ENCODE results near the gene THUMPD3. TPM values are rescaled to one million over a fixed set of nuclear protein-coding genes. Genes with fewer than 3 reads are reported as not detected.

The THUMPD3 gene
- total and polyA plus RNA-seq, 9 of the 15 experiments (the other 6 are each of a cell fraction or from before 2014, with no cell fraction given) = 58.3 to 132 (median 113) TPM

GRCh38 chr3:9388562-9389272 is 25.9 kb downstream of the THUMPD3 start:
- Histone ChIP-seq H3K9me3 (replicated peaks; ENCODE audit: control insufficient read depth, insufficient read depth, low read depth, low read length) (no peaks in the 10 kb centered on the region), H2AFZ (ENCODE audit: low read depth, low read length) (no peak overlapping the region), H3K9me1 (ENCODE audit: control insufficient read depth, insufficient read depth, low read length) (no peaks in the 10 kb centered on the region), H4K20me1 (replicated peaks; ENCODE audit: control insufficient read depth, insufficient read depth, low read length) (peaks cover 4% of the 10 kb centered on the region; the same call in 1 of the 2 replicates), H3K4me3 (no peak overlapping the region), H3K27ac (ENCODE audit: extremely low read depth, low read depth, low read length) (no peak overlapping the region), H3K9ac (ENCODE audit: insufficient read depth in 1 of 2, low read depth in 2 of 2, low read length in 2 of 2) (no peak overlapping the region), H3K4me1 (replicated peaks in 1 of 2; ENCODE audit: control insufficient read depth in 2 of 2, insufficient read depth in 2 of 2, low read length in 2 of 2) (peaks cover 0 to 4% of the 10 kb centered on the region in 2 experiments; a peak in 2 of 5 replicates), H3K36me3 (ENCODE audit: control insufficient read depth, insufficient read depth, low read length) (peaks cover 97% of the 10 kb centered on the region), H3K27me3 (ENCODE audit: control insufficient read depth in 2 of 2, insufficient read depth in 2 of 2, low read length in 2 of 2) (no peaks in the 10 kb centered on the region), H3K79me2 (ENCODE audit: control insufficient read depth, insufficient read depth, low read length) (peaks cover 57% of the 10 kb centered on the region), H3K4me2 (ENCODE audit: insufficient read depth, low read length) (no peak overlapping the region)
- DNase-seq (ENCODE audit: extremely low read depth in 1 of 4, low spot score in 3 of 4) = no peak
- peak; percentile 1; the same call in 2 of the 3 replicates for ATAC-seq
- no peak for FAIRE-seq
- in situ Hi-C loops (cut with MboI) (no loop called here), intact Hi-C loops (cut with micrococcal nuclease) (loop anchor here (5.0 kb wide), 1 partner anchor 34 kb away; no protein-coding TSS in a partner anchor)
- no TSS peak for BruUV-seq (replicated peaks)
- POLR2A ChIA-PET = interaction anchor here (0.5 to 2.0 kb wide), 14 partner anchors 8 to 565 kb away, joined by 3 to 12 read pairs (median 4); partner anchors contain the start of genes SETD5 and THUMPD3
- CTCF ChIA-PET (ENCODE audit: low intra/inter-chr PET ratio) = no interaction called here
- 88% methylated on average over 5 of the region's 5 CpGs for WGBS (ENCODE audit: insufficient coverage, low coverage, missing lambda C conversion rate)
- TF ChIP-seq POLR2AphosphoS5 (IDR thresholded peaks at IDR 0.05; ENCODE audit: control insufficient read depth, insufficient read depth, low read depth, low read length) (peak; percentile 33; the same call in 1 of the 2 replicates), SUPT5H (IDR thresholded peaks at IDR 0.05) (0 out of 2 replicates have a peak, but pooled peaks have one; percentile 15), DIDO1 (tag; IDR thresholded peaks at IDR 0.05; ENCODE audit: low read depth) (no peak), PTRF (tag; IDR thresholded peaks at IDR 0.05) (no peak), BRD4 (IDR thresholded peaks at IDR 0.05) (peak; percentile 38; the same call in 1 of the 2 replicates), ZNF175 (CRISPR knock-in tag; IDR thresholded peaks at IDR 0.05; ENCODE audit: low read depth) (no peak), MCM7 (IDR thresholded peaks at IDR 0.05) (no peak), ERF (CRISPR knock-in tag; IDR thresholded peaks at IDR 0.05) (0 out of 2 replicates have a peak, but pooled peaks have one; percentile 41), HNRNPL (IDR thresholded peaks at IDR 0.05; ENCODE audit: low read depth, low read length) (no peak), SMAD3 (CRISPR knock-in tag; conservative IDR thresholded peaks at IDR 0.05) (0 out of 2 replicates have a peak, but pooled peaks have one; percentile 48), ZNF3 (CRISPR knock-in tag; IDR thresholded peaks at IDR 0.05) (no peak), ZMIZ1 (IDR thresholded peaks at IDR 0.05; ENCODE audit: low read depth in 2 of 2, low read length in 2 of 2) (no peak), NFIC (IDR thresholded peaks at IDR 0.05) (peak; percentile 93), IRF2 (CRISPR knock-in tag; IDR thresholded peaks at IDR 0.05) (no peak), POLR2A (conservative IDR thresholded peaks at IDR 0.05) (peak; percentile 21), RBFOX2 (IDR thresholded peaks at IDR 0.05; ENCODE audit: low read depth, low read length) (peak; percentile 55), KHSRP (IDR thresholded peaks at IDR 0.05) (peak; percentile 64; the same call in 1 of the 2 replicates), ZNF695 (CRISPR knock-in tag; IDR thresholded peaks at IDR 0.05) (no peak)
- TF ChIP-seq, protein P1, sequence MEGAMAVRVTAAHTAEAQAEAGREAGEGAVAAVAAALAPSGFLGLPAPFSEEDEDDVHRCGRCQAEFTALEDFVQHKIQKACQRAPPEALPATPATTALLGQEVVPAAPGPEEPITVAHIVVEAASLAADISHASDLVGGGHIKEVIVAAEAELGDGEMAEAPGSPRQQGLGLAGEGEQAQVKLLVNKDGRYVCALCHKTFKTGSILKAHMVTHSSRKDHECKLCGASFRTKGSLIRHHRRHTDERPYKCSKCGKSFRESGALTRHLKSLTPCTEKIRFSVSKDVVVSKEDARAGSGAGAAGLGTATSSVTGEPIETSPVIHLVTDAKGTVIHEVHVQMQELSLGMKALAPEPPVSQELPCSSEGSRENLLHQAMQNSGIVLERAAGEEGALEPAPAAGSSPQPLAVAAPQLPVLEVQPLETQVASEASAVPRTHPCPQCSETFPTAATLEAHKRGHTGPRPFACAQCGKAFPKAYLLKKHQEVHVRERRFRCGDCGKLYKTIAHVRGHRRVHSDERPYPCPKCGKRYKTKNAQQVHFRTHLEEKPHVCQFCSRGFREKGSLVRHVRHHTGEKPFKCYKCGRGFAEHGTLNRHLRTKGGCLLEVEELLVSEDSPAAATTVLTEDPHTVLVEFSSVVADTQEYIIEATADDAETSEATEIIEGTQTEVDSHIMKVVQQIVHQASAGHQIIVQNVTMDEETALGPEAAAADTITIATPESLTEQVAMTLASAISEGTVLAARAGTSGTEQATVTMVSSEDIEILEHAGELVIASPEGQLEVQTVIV (CRISPR knock-in tag; IDR thresholded peaks at IDR 0.05; ENCODE audit: borderline replicate concordance) = no peak
